ENCODE results near the gene KDM6A.
"Not testable (repeated sequence)": the region's sequence is repeated elsewhere in the genome, so short reads cannot be mapped to it uniquely, and the experiment has no call there.

Gene KDM6A

DNA sequence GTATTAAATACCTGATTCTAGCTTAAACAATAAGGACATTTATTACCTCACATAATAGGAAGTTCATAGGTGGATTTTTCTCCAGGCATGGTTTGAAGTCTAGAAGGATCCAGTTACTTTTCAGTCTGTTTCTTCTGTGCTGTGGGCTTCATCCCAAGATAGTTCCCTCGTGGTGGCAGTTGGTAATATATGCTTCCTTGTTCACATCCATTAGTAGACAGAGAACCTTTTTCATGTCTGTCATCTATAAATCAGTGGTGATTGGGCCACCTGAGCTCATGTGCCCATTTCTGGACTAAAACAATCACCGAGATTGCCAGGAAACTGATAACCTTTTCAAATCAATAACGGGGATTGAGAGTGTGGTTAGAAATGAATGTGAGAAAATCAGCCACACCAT, 97.7 kb downstream of the KDM6A start:
- DNase-seq = no peak

DNA sequence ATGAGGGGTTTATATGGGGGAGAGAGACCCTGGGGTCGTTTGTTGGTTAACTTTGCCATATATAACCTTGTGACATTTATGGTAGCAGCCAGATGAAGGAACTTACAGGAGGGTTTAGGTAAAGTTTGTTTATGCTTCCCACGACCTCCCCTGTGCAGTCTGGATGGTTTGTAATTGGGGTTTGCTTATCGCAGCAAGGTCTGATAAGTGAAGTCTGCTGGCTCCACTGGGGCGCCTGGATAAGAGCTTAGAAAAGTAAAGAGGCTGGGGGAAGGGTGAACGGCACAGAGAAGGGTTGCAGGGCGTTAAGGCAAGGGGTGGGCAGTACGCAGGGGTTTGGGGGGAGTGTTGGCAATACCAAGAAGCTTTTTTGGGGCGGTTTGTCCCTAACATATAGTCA, 98.7 kb downstream of the KDM6A start:
- no peak for DNase-seq

DNA sequence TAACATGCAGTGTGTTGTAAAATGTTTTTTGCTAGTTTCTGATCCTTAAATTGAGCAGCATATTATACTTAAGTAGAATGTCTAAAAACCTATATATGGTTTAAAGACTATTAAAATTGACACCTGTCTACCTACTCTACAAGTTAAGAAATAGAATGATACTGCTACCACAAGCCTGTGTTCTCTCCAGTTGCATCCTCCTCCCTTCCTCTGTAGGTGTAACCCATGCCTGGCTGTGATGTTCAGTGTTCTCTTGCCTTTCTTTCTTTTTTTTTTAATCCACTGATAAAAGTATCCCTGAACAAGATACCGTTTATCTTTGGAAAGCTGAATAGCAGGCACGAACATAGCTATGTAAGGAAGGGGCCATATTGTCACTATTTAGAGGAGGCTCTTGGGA, 99.1 kb downstream of the KDM6A start:
- no peak for DNase-seq

DNA sequence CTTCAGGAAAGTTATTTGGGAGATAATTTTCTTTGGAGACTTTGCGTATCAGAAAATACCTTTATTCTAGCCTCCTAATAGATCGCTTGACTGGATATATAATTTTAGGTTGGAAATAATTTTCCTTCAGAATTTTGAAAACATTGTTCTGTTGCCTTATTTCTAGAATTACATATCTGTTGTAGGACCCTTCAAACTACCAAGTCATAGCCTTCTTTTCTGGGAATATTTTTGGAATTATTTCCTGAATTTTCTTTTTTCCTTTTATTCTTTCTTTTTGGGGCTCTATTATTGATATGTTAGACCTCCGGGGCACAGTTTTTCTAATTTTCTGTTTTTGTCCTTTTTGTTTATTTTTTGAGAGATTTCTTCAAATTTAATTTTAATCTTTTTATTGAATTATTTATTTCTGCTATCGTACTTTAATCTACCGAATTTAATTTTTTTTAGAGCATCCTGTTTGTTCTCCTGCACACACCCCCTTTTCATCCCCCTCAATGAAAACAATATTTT, 100.5 kb downstream of the KDM6A start:
- DNase-seq = no peak

DNA sequence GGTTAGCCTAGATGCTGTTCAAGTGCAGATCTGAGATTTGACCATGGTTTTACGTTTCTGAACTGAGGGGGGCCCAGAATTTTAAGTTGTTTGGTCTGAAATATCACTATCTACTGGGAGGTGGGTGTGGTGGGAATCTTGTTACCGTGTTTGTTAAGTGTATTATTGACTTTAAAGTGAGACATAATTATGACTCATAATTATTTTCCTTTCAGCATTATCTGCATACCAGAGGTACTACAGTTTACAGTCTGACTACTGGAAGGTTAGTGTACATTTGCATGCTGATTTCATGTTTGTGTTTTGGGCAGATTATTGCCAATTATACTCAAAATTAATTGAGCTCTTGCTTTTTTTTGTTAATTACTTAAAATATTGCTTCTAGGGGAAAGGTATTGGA, 101.5 kb downstream of the KDM6A start:
- no peak for DNase-seq

DNA sequence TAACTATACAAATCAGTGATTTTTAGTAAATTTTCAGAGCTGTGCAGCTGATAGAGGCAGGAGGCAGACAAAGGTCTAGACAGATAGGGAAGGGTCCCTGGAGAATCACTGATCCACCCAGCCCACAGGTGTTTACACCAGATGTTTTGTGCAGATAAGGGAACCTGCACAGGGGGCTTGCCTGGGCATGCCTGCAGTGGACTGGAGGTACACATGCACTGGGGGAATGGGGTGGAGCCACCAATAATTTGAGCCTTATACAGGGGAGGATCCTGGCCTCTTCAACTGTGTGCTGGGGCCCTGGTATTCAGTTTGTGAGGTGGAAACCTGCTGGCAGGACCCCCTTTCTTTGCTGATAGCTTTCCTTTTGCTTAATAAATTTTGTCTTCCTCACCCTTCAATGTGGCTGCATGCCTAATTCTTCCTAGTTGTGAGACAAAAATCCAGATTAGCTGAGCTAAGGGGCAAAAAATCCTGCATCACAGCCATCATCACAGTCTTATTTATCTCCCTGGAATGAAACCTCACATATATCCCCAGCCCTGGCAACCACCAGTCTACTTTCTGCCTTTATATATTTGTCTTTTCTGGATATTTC, 102.8 kb downstream of the KDM6A start:
- DNase-seq = no peak

DNA sequence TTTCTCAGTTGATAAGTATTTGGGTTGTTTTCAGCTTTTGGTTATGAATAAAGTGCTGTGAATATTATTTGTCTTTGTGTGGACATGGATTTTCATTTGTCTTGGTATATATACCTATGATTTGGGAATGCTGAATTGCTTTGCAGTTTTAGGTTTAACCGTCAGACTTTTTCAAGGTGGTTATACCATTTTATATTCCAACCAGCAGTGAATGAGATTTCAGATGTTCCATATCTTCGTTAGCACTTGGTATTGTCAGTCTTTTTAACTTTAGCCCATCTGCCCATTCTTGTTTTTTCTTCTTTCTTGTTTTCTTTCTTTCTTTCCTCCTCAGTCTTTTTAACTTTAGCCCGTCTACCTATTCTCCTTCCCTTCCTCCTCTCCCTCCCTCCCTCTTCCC, 106.0 kb downstream of the KDM6A start:
- DNase-seq = no peak

DNA sequence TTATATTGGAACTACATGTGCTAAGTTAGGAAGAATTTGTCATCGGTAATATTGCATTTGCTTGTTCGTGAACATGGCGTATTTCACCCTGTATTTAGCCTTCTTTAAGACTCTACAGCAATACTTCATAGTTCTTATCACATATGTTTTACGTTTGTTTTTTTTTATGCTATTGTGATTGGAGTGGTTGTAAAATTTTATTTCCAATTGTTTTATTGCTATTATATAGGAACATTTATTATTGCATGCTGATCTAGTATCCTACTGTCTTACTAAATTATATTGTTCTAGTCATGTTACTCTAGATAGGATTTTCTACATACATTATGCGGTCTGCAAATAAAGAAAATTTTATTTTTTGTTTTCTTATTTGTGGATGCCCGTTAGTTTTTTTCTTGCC, 107.4 kb downstream of the KDM6A start:
- DNase-seq = no peak

DNA sequence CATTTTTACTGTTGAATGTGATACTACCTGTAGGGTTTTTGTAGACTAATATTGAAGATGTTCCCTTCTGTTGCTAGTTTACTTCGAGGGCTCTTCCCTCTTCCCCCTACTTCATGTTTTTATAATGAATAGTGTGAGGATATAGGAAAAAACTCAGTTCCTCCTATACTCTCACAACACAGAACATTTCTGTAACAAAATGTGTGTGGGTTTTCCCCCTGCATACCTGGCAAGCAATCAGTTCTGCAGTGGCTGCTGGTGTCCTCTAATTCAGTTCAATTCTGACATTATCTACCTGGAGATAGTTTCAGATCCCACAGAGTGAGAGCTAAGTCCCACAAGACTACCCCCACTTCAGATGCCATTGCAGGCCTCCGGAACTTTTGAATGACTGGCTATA, 107.9 kb downstream of the KDM6A start:
- no peak for DNase-seq

DNA sequence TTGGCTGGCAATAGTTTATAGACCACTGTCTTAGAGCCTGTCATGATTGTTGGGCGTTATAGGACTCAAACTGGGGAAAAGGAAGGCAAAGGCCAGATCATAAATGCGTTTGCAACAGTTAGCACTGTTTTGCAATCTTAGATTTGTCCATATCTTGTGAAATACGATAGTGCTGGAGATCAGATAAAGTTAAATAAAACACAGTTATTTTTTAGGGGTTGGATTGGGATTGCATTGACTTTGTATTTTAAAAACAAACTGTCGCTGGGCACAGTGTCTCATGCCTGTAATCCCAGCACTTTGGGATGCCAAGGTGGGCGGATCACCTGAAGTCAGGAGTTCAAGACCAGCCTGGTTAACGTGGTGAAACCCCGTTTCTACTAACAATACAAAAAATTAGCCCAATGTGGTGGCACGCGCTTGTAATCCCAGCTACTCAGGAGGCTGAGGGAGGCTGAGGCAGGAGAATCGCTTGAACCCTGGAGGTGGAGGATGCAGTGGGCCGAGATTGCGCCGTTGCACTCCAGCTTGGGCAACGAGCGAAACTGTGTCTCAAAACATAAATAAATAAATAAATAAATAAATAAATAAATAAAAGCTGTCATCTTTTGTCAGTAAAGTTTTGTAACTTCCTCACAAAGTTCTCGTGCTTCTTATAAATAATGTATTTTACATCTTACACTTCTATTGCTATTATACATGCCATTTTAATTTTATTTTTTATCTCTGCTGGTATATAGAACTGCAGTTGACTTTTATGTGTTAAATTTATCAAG, 117.2 kb downstream of the KDM6A start:
- no peak for DNase-seq

DNA sequence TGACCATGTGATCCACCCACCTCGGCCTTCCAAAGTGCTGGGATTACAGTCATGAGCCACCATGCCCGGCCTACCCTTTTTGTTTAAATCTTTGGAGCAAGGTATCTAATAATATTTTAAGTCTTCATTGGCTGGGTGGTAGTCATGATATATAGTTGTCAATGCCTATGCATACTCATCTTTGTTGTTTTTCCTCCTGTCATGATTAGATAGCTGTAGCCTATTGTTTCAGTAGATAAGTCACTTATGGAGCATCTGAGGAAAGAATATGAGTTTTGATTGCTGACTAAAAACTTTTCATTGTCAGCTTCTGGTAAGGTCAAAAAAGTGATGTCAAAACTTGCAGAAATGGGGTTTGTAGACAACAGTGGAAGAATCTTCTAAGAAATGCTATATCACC, 119.8 kb downstream of the KDM6A start:
- DNase-seq = no peak

DNA sequence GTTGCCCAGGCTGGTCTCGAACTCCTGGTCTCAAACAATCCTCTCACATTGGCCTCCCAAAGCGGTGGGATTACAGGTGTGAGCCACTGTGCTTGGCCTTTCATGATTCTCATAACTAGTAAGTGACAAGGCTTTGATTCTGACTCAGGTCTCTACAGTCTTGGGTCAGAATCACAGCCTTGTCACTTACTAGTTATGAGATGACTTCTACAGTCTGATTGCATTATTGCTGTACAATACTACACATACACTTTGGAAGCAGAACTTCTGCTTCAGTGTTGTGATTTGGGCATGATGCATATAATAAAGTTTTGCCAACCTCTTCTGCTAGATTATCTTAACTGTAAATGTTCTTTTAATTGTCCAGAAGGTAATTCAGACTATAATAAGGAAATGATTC, 123.3 kb downstream of the KDM6A start:
- DNase-seq = no peak

DNA sequence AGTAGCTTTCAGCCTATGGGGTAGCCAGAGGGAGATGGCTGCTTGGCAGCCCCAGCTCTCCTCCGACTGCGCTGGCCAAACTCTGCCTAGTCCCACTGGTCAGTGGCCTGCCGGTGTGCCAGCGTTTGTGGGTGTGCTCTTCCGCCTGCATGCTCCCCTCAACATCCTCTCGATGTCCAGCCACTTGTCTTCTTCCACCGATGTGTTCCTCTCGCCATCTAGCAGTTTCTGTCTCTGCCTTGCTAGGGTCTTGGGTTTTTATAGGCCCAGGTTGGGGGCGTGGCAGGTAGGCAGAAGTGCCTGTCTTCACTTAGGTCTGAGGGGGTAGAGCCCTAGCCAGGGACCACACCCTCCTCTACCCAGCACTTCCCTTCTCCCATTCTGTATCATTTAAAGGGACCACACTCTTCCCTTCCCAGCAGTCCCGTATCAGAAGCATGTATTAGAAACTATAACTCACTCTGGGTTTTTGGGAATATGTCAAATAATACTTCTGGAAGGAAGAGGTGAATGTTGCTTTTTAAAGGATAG, 124.4 kb downstream of the KDM6A start:
- no peak for DNase-seq

DNA sequence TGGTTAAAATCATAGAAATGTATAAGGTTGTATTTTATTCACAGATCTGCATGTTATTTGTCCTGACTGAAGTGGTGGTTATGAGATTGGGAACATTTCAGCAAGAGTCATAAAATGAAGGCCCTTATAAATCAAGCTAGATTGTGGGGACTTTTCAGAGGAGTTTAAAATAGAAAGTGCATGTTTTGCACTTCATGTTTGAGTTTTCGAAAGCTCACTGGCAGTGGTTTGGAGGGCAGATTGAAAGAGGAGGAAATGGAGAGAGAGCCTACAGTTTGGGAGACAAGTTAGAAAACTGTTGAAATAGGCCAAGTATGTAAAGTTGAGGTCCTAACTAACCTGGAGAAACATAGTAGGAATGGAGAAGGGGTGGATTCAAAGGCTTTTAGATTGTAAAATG, 124.9 kb downstream of the KDM6A start:
- DNase-seq = no peak

DNA sequence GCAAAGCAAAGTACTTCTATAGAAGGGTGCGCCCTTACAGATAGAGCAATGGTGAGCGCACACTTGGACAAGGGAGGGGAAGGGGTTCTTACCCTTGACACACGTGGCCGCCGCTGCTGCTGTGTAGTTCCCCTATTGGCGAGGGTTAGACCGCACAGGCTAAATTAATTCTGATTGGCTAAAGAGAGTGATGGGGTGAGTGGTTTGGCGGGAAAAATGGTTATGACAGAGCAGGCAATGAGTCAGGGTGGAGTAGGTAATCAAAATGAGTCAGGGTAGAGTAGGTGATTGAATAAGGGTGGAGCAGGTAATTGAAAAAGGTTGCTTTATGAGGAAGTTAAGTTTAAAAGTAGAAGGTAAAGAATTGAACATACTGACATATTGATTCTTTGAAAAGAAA, 126.2 kb downstream of the KDM6A start:
- not testable (repeated sequence) for DNase-seq

DNA sequence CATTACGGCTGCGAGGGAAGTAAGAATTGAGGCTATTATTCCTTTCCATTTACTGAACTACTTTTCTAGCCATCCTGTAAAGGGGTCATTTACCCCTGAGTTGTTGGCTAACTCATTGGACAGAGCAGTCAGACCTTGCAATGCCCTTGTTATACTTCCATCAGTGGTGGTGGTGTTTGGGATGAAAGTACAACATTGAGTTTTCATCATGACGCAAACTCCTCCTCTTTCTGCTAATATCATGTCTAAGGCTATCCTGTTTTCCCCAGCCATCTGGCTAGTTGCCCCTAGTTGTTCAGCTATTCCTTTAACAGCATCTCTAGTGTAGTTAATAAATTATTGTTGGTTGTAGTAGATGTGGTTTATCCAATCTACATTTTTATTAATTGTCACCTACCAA, 126.9 kb downstream of the KDM6A start:
- not testable (repeated sequence) for DNase-seq

DNA sequence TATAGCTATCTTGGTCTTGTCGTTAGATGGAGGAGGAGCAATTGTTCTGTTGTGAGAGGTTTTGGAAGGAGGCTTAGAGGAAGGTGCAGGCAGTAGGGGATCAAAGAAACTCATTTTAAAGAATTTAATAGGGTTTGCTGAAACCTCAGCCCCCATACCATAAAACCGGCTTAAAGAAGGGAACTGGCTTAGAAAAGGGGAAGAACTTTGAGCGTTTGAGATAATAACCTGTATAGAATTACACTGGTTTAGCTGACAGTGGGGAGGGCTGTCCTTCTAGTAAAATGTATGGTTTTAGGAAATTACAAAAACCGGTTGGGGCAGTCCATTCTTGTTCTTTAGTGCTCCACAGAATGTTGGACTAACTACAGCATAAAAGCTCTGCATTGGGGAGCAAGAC, 128.1 kb downstream of the KDM6A start:
- no peak for DNase-seq

DNA sequence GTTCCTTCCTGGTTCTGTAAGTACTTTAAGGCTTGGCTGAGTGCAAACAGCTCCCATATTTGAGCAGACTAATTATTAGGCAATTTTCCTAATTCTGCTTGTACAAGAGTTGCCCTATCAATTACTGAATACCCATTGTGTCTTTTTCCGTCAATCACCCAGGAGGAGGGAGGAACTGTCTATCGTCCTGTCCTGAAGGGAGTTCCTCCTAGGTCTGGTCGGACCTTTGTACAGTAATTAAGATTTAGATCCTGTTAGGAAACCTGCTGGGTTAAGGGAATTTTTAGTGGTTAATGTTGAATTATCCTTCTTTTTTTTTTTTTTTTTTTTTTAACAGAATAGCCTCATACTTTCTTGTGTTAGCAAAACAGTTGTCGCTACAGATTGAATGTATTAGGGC, 130.1 kb downstream of the KDM6A start:
- no peak for DNase-seq

DNA sequence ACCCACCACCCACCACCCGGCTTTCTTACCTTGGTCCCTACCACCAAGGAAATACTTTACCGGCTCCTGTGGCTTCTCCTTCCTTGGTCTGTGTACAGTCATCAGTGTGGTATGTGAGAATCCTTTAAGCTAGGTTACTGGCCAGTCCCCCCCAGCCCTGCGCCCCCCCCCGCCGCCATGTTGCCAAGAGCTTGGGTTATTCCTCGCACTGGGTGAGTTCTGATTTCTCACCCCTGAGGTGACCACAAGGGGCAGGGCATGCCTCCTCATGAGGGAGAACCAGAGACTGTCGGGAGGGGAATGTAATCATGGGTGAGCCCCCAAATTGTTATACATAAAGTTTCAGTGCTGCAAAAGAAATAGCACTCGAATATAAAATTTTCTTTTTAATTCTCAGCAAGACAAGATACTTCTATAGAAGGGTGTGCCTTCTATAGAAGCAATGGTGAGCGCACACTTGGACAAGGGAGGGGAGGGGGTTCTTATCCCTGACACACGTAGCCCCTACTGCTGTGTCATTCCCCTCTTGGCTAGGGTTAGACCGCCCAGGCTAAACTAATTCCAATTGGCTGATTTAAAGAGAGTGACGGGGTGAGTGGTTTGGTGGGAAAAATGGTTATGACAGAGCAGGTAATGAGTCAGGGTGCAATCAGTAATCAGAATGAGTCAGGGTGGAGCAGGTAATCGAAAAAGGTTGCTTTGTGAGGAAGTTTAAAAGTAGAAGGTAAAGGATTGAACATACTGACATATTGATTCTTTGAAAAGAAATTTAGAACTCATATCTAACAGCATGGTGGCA, 133.2 kb downstream of the KDM6A start:
- DNase-seq = no peak

DNA sequence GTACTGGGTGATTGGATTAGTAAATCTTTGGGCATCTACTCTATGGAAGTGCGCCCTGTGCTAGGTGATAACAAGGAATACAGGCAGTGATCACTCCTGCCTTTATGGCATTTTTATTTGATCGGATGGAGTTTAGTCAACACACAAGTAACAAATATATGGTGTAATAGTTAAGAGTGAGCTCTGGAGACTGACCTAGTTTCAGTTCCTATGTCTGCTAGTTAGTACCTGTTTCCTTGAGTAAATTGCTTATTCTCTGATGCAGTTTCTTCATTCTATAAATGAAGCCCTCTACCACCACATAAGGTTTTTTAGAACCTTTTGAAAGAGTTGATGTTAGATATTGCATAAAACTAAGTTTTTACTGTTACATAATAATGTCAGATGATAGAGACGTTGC, 134.6 kb downstream of the KDM6A start:
- DNase-seq = no peak

DNA sequence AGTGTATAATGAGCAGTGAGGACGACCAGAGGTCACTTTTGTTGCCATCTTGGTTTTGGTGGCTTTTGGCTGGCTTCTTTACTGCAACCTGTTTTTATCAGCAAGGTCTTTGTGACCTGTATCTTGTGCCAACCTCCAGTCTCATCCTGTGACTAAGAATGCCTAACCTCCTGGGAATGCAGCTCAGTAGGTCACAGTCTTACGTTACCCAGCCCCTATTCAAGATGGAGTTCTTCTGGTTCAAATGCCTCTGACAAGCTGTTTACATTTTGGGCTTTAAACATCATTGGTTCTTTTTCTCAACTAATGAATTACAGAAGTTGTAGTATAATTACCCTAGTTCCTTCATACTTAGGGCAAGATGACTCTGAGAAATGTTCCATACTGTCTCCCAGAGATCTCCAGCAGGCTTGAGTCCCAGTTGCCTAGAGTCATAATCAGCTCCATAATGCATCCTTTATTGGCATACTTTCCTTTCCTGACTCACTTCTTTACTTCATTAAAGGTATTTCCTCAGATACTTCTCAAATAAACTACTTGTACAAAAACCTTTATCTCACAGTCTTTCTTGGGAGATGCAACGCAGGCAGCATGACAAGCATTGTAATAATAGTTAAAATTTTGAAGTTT, 136.5 kb downstream of the KDM6A start:
- no peak for DNase-seq

DNA sequence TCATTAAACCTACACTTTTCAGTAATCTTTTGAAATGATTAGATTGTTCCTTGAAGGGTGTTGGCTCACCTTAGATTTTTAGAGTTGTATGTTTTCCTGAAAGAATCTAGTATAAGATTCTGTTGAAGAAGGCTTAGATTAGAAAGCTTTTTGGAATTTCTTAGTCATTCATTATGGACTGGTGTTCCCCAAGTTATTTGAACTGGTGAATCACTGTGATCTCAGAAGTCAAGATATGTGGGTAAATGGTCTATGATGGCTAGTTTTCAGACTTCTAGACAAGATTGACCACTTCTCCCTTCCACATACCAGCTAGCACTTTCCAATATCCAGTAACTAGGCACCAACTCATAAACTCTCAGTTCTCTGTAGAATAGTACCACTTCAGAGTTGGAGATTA, 138.1 kb downstream of the KDM6A start:
- DNase-seq = no peak

DNA sequence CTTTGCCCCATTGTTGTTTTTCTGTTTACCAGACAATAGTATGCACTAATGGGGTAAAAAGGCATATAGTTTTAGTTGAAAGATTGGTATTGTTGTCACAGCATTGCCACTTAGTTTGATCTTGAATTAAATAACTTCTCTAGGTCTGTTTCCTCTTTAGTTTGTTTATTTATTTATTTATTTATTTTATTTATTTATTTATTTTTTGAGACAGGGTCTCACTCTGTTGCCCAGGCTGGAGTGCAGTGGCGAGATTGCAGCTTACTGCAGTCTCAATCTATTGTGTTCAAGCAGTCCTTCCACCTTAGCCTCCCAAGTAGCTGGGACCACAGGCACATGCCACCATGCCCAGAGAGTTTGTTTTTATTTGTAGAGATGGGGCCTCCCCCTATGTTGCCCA, 138.6 kb downstream of the KDM6A start:
- no peak for DNase-seq

Measured in NCI-H2081 treated with DMSO at 0.1 percent for 48 hours (cell line).